GM12875 (cell line): ENCODE measurements around the gene ARMS2.

Experiments
- H3K4me3 ChIP-seq: one replicate; pipeline ENCODE4 v1.5.1; 2011; ENCODE audit warnings: low read depth, low read length, control low read depth
- CTCF ChIP-seq: IDR thresholded peaks from 2 replicates; pipeline ENCODE4 v1.5.1; 2011; ENCODE audit warnings: low read depth, mild to moderate bottlenecking, control low read depth, inconsistent platforms, low read length, moderate library complexity, borderline replicate concordance; ENCODE audit not compliant: insufficient read depth

ARMS2 gene

GRCh38 chr10:122494173-122494820, 39.8 kb downstream of the ARMS2 start:
- H3K4me3 ChIP-seq = no peak overlapping the region
- TF ChIP-seq CTCF = no peak

- no peak overlapping the region for H3K4me3 ChIP-seq
- TF ChIP-seq CTCF = no peak
Measured at GRCh38 chr10:122494833-122495232, 40.4 kb downstream of the ARMS2 start.

GRCh38 chr10:122495406-122496340, 41.2 kb downstream of the ARMS2 start:
- no peak for TF ChIP-seq CTCF
- H3K4me3 ChIP-seq = no peak overlapping the region

- H3K4me3 ChIP-seq = no peak overlapping the region
- no peak for TF ChIP-seq CTCF
Measured at GRCh38 chr10:122497241-122497640, 42.8 kb downstream of the ARMS2 start.

- H3K4me3 ChIP-seq = no peak overlapping the region
- TF ChIP-seq CTCF = no peak
Measured at GRCh38 chr10:122498521-122498920, 44.1 kb downstream of the ARMS2 start.

GRCh38 chr10:122499012-122499411, 44.6 kb downstream of the ARMS2 start:
- no peak overlapping the region for H3K4me3 ChIP-seq
- TF ChIP-seq CTCF = no peak

GRCh38 chr10:122499491-122499941, 45.1 kb downstream of the ARMS2 start:
- no peak overlapping the region for H3K4me3 ChIP-seq
- TF ChIP-seq CTCF = no peak
